ENCODE results near the gene CAB39L. TPM values are rescaled to one million over a fixed set of nuclear protein-coding genes. Genes with fewer than 3 reads are reported as not detected.

The CAB39L gene
- total and polyA plus RNA-seq, 2 experiments from 2014 or later, result 3.3 to 4.4 TPM

GRCh38 chr13:49452725-49453457 lies 9.0 kb upstream of the CAB39L start:
- Mint-ChIP-seq H3K27me3 (ENCODE audit: insufficient read depth, low read depth, poor library complexity) (no peaks in the 10 kb centered on the region), H3K9me3 (no peaks in the 10 kb centered on the region), H3K4me3 (no peak overlapping the region), H3K27ac (no peak overlapping the region), H3K4me1 (peaks cover 3% of the 10 kb centered on the region; the same call in 2 of the 3 replicates), H3K36me3 (ENCODE audit: low read depth) (no peaks in the 10 kb centered on the region)
- no peaks in the 10 kb centered on the region for H3K4me1 ChIP-seq (ENCODE audit: insufficient read depth)
- no peak for DNase-seq (ENCODE audit: low spot score)
- H3K36me3 ChIP-seq (ENCODE audit: insufficient read depth), result no peaks in the 10 kb centered on the region
- no peak overlapping the region for H3K27ac ChIP-seq (ENCODE audit: low read depth)
- H3F3A ChIP-seq (replicated peaks; ENCODE audit: low read depth), result no peaks in the 10 kb centered on the region
- ATAC-seq, result no peak
- no peak overlapping the region for H2AFZ ChIP-seq
- TF ChIP-seq EZH2phosphoT487 (IDR thresholded peaks at IDR 0.05; ENCODE audit: unreplicated experiment) (no peak), CREB1 (CRISPR knock-in tag; IDR thresholded peaks at IDR 0.05; ENCODE audit: low read depth) (no peak), POLR2AphosphoS5 (IDR thresholded peaks at IDR 0.05; ENCODE audit: low read depth) (no peak), NANOG (IDR thresholded peaks at IDR 0.05; ENCODE audit: borderline replicate concordance) (no peak), REST (IDR thresholded peaks at IDR 0.05; ENCODE audit: unreplicated experiment) (no peak), ZNF331 (CRISPR knock-in tag; IDR thresholded peaks at IDR 0.05; ENCODE audit: low read depth) (no peak)
- TF ChIP-seq, protein P1, sequence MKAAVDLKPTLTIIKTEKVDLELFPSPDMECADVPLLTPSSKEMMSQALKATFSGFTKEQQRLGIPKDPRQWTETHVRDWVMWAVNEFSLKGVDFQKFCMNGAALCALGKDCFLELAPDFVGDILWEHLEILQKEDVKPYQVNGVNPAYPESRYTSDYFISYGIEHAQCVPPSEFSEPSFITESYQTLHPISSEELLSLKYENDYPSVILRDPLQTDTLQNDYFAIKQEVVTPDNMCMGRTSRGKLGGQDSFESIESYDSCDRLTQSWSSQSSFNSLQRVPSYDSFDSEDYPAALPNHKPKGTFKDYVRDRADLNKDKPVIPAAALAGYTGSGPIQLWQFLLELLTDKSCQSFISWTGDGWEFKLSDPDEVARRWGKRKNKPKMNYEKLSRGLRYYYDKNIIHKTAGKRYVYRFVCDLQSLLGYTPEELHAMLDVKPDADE (IDR thresholded peaks at IDR 0.05), result no peak
- TF ChIP-seq, protein P2, sequence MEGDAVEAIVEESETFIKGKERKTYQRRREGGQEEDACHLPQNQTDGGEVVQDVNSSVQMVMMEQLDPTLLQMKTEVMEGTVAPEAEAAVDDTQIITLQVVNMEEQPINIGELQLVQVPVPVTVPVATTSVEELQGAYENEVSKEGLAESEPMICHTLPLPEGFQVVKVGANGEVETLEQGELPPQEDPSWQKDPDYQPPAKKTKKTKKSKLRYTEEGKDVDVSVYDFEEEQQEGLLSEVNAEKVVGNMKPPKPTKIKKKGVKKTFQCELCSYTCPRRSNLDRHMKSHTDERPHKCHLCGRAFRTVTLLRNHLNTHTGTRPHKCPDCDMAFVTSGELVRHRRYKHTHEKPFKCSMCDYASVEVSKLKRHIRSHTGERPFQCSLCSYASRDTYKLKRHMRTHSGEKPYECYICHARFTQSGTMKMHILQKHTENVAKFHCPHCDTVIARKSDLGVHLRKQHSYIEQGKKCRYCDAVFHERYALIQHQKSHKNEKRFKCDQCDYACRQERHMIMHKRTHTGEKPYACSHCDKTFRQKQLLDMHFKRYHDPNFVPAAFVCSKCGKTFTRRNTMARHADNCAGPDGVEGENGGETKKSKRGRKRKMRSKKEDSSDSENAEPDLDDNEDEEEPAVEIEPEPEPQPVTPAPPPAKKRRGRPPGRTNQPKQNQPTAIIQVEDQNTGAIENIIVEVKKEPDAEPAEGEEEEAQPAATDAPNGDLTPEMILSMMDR (conservative IDR thresholded peaks at IDR 0.05; ENCODE audit: low read depth in 2 of 2), result no peak
- TF ChIP-seq, protein P3, sequence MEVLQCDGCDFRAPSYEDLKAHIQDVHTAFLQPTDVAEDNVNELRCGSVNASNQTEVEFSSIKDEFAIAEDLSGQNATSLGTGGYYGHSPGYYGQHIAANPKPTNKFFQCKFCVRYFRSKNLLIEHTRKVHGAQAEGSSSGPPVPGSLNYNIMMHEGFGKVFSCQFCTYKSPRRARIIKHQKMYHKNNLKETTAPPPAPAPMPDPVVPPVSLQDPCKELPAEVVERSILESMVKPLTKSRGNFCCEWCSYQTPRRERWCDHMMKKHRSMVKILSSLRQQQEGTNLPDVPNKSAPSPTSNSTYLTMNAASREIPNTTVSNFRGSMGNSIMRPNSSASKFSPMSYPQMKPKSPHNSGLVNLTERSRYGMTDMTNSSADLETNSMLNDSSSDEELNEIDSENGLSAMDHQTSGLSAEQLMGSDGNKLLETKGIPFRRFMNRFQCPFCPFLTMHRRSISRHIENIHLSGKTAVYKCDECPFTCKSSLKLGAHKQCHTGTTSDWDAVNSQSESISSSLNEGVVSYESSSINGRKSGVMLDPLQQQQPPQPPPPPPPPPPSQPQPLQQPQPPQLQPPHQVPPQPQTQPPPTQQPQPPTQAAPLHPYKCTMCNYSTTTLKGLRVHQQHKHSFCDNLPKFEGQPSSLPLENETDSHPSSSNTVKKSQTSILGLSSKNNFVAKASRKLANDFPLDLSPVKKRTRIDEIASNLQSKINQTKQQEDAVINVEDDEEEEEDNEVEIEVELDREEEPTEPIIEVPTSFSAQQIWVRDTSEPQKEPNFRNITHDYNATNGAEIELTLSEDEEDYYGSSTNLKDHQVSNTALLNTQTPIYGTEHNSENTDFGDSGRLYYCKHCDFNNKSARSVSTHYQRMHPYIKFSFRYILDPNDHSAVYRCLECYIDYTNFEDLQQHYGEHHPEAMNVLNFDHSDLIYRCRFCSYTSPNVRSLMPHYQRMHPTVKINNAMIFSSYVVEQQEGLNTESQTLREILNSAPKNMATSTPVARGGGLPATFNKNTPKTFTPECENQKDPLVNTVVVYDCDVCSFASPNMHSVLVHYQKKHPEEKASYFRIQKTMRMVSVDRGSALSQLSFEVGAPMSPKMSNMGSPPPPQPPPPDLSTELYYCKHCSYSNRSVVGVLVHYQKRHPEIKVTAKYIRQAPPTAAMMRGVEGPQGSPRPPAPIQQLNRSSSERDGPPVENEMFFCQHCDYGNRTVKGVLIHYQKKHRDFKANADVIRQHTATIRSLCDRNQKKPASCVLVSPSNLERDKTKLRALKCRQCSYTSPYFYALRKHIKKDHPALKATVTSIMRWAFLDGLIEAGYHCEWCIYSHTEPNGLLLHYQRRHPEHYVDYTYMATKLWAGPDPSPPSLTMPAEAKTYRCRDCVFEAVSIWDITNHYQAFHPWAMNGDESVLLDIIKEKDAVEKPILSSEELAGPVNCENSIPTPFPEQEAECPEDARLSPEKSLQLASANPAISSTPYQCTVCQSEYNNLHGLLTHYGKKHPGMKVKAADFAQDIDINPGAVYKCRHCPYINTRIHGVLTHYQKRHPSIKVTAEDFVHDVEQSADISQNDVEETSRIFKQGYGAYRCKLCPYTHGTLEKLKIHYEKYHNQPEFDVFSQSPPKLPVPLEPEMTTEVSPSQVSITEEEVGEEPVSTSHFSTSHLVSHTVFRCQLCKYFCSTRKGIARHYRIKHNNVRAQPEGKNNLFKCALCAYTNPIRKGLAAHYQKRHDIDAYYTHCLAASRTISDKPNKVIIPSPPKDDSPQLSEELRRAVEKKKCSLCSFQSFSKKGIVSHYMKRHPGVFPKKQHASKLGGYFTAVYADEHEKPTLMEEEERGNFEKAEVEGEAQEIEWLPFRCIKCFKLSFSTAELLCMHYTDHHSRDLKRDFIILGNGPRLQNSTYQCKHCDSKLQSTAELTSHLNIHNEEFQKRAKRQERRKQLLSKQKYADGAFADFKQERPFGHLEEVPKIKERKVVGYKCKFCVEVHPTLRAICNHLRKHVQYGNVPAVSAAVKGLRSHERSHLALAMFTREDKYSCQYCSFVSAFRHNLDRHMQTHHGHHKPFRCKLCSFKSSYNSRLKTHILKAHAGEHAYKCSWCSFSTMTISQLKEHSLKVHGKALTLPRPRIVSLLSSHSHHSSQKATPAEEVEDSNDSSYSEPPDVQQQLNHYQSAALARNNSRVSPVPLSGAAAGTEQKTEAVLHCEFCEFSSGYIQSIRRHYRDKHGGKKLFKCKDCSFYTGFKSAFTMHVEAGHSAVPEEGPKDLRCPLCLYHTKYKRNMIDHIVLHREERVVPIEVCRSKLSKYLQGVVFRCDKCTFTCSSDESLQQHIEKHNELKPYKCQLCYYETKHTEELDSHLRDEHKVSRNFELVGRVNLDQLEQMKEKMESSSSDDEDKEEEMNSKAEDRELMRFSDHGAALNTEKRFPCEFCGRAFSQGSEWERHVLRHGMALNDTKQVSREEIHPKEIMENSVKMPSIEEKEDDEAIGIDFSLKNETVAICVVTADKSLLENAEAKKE (CRISPR knock-in tag; IDR thresholded peaks at IDR 0.05), result no peak
- H3K9me2 ChIP-seq (ENCODE audit: insufficient read depth), result no peaks in the 10 kb centered on the region
- no peak overlapping the region for H3K4me2 ChIP-seq
- no peaks in the 10 kb centered on the region for H4K20me1 ChIP-seq (replicated peaks; ENCODE audit: insufficient read depth)
- no peaks in the 10 kb centered on the region for H3K27me3 ChIP-seq (ENCODE audit: insufficient read depth)
- no peaks in the 10 kb centered on the region for H3K79me2 ChIP-seq (replicated peaks; ENCODE audit: insufficient read depth)
- no peak overlapping the region for H3K4me3 ChIP-seq

Measured in GM23338 (cell line).